ENCODE measurements around the gene CREB3L1.

GRCh38 chr11:46334211-46334610, 56.7 kb downstream of the CREB3L1 start:
- no peak for TF ChIP-seq CTCF (IDR thresholded peaks at IDR 0.05)
- no peak for TF ChIP-seq POLR2A (IDR thresholded peaks at IDR 0.05)
- TF ChIP-seq POLR2AphosphoS5 (IDR thresholded peaks at IDR 0.05) = no peak
- no peak for TF ChIP-seq EP300 (IDR thresholded peaks at IDR 0.05)

All from upper lobe of left lung (tissue), 4 donors.